Stomach (tissue), 4 donors: Measurements from ENCODE around the gene LDLR.

Experiments used
- EP300 ChIP-seq: sonication (generic); formaldehyde crosslinking; IDR thresholded peaks from one replicate; pipeline ENCODE4 v1.6.1; 2017; ENCODE audit warnings: antibody characterized with exemption
- POLR2AphosphoS5 ChIP-seq, 3 donors: sonication (generic); formaldehyde crosslinking; IDR thresholded peaks; one replicate each; pipeline ENCODE4 v1.6.1; 2016; ENCODE audit warnings: antibody characterized with exemption in 3 of 3
- TF ChIP-seq, protein P1 (sequence below), 7 experiments: fragments of 450-650 bp in 4 of 7; fragments of 200-600 bp in 3 of 7; sonication (generic) in 3 of 7; IDR thresholded peaks; one replicate each; pipeline ENCODE4 v1.5.1; 2016 to 2019; ENCODE audit warnings: antibody characterized with exemption in 7 of 7, control low read depth in 2 of 7, mild to moderate bottlenecking in 1 of 7

DNA sequence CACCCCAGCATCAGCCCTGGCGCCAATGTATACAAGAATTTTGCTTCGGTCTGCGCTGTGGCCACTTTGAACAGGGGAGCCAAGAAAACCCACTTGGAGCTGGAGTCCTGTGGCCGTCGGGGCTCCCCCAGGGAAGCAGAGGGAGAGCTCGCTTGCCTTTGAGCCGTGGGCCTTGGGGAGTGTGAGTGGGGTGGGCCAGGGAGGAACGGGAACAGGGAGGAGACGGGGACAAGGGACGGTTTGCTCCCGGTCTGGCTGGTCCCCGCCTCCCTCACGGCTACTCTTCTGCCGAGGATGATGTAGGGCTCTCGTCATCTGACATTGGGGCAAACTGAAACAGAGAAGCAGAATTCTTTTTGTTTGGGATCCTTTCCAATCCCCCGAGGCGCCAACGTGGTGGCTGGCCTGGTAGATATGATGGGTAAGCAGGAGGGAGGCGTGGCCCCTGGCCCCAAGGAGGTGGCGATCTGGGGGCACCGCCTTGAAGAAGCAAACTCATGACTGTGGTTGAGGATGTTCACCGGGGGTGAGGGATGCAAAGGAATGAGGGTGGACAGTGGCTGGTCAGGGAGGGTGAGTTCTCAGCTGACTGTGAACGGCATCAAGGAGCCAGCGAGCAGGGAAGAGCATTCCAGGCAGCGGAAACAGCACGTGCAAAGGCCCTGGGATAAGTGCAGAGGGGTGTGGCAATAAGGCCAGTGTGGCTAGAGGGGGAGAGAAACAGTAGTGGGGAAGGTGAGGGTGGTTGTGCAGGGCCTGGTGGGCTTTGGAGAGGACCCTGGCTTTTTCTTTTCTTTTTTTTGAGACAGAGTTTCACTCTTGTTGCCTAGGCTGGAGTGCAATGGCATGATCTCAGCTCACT is 77.2 kb downstream of the LDLR start:
- TF ChIP-seq EP300 = no peak
- TF ChIP-seq, protein P1, sequence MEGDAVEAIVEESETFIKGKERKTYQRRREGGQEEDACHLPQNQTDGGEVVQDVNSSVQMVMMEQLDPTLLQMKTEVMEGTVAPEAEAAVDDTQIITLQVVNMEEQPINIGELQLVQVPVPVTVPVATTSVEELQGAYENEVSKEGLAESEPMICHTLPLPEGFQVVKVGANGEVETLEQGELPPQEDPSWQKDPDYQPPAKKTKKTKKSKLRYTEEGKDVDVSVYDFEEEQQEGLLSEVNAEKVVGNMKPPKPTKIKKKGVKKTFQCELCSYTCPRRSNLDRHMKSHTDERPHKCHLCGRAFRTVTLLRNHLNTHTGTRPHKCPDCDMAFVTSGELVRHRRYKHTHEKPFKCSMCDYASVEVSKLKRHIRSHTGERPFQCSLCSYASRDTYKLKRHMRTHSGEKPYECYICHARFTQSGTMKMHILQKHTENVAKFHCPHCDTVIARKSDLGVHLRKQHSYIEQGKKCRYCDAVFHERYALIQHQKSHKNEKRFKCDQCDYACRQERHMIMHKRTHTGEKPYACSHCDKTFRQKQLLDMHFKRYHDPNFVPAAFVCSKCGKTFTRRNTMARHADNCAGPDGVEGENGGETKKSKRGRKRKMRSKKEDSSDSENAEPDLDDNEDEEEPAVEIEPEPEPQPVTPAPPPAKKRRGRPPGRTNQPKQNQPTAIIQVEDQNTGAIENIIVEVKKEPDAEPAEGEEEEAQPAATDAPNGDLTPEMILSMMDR (IDR thresholded peaks at IDR 0.05) = no peak
- peak in 1 of 3 donors; percentile 14 for TF ChIP-seq POLR2AphosphoS5 (IDR thresholded peaks at IDR 0.05)
